22Rv1 (cell line): ENCODE measurements around the gene TICAM1.

Source experiments
- CTCF ChIP-seq: fragments of 450-650 bp; IDR thresholded peaks from 2 replicates; pipeline ENCODE4 v1.5.1; 2017; ENCODE audit warnings: mild to moderate bottlenecking
- ZFX ChIP-seq: fragments of 450-650 bp; IDR thresholded peaks from 2 replicates; pipeline ENCODE4 v1.6.1; 2017; ENCODE audit warnings: antibody characterized with exemption, borderline replicate concordance

GRCh38 chr19:4868286-4868834 is 36.8 kb upstream of the TICAM1 start:
- TF ChIP-seq CTCF (no peak), ZFX (no peak)
